ENCODE results near the gene SOSTDC1.
"Not testable (repeated sequence)": the region's sequence is repeated elsewhere in the genome, so short reads cannot be mapped to it uniquely, and the experiment has no call there.

Gene SOSTDC1, protein sequence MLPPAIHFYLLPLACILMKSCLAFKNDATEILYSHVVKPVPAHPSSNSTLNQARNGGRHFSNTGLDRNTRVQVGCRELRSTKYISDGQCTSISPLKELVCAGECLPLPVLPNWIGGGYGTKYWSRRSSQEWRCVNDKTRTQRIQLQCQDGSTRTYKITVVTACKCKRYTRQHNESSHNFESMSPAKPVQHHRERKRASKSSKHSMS

DNA sequence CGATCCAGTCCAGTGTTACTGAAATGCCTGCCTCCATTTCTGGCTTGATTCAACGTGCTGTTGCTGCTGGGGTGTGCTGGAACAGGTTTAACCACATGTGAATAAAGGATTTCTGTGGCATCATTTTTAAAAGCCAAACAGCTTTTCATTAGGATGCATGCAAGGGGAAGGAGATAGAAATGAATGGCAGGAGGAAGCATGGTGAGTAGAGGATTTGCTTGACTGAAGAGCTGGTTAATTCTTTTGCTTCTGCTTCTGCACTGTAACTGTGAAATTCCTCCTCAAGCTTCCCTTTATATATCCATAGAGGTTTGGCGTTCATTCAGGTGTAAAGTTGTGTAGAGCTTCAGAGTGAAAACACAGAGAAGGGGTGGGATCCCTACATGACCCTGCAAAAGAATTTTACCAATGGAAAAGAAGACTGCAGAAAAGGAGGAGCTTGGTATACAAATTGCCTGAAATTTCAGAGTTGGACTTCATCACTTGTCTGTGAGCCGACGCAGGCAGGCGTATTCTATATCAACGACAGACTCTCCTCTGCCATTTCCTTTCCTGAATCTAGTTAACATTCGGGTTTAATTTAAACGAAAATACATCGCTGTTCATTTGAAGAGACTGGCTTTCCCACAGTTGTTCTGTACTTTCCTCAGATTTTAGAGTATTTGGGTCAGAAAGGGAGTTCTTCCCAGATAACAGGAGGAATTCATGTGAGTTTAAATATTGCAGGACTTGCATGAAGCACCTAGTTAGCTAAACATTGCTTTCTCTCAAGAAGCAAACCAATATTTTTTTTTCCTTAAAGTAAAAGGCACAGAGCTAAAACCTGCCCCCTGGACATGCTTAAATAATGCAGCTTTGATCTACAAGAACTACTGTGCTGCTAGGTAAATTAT is at the start of gene SOSTDC1:
TSS of gene SOSTDC1 (minus strand) at position 270 of the 893 bp plus-strand sequence. CDS start at position 200, 70 bp downstream.
- no peak for DNase-seq (ENCODE audit: low spot score)

DNA sequence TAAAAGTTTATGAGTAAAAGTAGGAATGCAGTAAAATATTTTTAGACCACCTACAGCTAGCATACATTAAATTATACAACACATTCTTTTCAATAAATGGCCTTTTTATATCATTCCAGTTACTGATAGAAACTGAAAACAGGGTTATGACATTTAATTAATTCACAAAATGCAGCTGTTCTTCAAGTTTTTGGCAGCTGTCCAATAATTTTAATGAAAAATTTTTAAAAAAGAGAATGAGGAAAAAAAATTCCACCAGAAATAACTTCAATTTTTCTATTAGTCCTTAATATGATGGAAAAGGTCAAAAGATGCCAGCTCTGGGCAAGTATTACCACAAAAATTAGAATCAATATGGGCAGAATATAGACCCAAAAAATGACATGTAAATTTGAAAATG is 49.2 kb upstream of the SOSTDC1 start:
- DNase-seq (ENCODE audit: low spot score): no peak

DNA sequence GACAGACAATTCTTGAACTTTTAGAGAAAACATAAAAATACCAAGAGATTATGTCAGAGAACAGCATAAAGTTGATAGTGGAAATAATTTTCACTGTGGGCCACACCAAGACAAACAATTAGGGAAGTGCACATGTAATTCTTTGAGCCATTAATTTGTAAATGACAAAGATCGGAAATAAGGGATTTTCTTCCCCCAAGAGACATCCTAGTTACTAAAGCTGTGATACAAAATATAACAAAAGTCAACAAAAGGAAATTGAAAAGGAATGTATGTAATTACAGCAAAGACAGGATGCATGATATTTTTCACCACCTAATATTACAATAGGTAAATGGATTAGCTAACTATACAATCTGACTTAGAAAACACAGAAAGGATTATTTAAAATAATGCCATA is 48.7 kb upstream of the SOSTDC1 start:
- no peak for DNase-seq (ENCODE audit: low spot score)

DNA sequence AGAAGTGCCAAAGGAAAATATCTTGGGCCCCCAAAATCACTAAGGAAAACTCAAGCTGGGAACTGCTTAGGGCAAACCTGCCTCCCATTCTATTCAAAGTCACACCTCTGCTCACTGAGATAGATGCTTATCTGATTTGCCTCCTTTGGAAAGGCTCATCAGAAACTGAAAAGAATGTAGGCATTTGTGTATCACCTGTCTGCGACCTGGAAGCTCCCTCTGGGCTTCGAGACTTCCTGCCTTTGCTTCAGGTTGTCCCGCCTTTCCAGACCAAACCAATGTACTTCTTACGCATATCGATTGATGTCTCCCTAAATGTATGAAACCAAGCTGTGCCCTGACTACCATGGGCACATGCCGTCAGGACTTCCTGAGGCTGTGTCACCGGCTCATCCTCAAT is 46.6 kb upstream of the SOSTDC1 start:
- no peak for DNase-seq (ENCODE audit: low spot score)

DNA sequence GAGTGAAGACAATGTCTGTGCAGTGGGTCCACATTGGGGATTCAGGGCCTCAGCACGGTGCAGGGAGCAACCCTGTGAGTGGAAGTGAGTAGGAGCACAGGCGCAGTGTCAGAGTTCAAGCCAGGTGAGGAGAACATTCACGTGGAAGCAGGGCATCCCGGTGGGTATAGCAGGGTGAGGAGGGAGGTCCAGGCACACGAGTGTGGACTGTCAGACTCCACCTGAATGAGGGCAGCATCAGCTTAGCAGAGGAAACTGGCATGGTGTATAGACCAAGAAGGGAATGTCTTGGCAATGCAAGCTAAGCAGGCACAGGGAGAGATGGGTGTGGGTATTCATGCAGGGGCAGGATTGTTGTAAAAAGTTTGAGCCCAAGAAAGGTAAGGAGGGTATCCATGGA is 45.8 kb upstream of the SOSTDC1 start:
- no peak for DNase-seq (ENCODE audit: low spot score)

DNA sequence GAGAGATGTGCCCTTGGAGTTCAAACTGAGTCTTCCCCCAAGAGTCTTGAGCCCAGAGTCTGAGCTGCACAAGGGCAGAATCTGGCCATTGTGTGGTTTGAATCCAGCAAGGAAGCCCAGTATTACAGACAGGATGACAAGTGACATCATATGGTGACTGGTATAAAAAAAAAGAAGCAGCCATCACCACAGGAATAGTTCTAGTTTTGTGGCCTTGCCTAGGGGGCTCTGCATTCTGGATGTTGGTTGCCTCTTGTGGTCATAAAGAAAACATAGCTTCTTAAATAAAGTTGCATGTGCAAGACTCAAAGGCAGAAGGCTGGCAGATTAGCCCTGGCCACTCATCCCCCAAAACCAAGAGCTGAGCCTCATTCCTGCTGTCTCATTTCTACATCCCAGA is 44.3 kb upstream of the SOSTDC1 start:
- DNase-seq (ENCODE audit: low spot score): no peak

DNA sequence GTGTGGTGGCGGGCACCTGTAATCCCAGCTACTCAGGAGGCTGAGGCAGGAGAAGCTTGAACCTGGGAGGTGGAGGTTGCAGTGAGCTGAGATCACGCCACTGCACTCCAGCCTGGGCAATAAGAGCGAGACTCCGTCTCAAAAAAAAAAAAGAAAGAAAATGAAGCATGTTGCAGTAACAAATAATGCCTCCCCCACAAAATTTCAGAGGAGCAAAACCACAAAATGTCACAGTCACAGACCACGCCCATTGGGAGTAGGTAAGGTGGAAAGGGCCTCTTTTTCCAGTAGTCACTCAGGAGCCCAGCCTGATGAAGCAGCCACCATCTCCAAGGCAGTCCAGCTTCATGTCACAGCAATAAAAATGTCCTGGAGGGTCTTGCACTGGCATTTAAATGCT is 40.9 kb upstream of the SOSTDC1 start:
- DNase-seq (ENCODE audit: low spot score): not testable (repeated sequence)

DNA sequence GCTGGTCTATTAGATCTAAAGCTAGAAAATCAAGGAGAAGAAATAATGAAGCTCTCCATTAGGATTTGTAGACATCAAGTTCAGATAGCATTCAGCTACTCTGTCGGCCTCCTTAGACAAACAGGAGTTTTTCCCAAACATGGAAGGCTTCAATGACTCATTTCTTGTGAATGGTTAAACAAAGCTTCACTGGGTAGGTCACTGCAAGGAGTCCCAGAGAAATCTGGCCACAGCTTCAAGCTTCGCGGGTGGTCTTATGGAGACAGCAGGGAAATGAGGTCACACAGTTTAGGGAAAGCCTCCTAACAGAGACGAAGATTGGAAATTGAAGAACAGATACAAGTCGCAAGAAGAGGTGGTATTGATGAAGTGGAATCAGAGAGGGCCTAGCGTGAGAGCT is 38.5 kb upstream of the SOSTDC1 start:
- DNase-seq (ENCODE audit: low spot score): no peak

DNA sequence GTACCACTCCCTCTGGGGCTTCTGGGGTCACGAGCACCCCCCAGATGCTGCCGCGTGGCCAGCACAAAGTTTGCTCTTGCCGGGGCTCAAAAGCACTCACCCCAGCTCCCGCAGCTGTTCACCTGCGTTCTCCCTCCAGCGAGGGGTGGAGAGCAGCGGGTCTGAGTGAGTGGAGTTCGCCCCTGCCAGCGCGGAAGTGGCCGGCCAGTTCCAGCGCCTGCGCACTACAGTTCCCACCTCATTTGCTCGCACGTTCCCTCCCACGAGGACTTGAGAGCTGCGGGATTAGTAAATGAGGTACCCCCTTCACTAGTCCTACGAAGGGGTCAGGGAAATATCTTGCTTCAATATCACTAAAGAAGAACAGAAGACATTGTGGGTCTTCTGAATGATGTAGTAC is 36.8 kb upstream of the SOSTDC1 start:
- DNase-seq (ENCODE audit: low spot score): no peak

DNA sequence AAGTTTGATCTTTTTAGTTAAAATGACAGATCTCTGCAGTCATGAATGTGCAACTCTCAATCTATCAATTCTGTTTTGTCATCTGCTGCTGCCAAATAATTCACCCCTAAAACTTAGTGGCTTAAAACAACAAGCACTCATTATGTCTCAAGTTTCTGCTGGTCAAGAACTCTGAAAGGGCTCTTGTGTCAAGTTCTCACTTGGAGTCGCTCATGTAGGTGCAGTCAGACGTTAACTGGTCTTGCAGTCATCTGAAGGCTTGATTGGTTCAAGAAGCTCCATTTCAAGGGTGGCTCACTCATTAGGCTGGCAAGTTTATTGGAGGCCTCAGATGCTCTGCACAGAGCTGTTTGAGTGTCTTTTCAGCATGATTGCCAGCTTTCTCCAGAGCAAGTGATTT is 32.6 kb upstream of the SOSTDC1 start:
- no peak for DNase-seq (ENCODE audit: low spot score)

DNA sequence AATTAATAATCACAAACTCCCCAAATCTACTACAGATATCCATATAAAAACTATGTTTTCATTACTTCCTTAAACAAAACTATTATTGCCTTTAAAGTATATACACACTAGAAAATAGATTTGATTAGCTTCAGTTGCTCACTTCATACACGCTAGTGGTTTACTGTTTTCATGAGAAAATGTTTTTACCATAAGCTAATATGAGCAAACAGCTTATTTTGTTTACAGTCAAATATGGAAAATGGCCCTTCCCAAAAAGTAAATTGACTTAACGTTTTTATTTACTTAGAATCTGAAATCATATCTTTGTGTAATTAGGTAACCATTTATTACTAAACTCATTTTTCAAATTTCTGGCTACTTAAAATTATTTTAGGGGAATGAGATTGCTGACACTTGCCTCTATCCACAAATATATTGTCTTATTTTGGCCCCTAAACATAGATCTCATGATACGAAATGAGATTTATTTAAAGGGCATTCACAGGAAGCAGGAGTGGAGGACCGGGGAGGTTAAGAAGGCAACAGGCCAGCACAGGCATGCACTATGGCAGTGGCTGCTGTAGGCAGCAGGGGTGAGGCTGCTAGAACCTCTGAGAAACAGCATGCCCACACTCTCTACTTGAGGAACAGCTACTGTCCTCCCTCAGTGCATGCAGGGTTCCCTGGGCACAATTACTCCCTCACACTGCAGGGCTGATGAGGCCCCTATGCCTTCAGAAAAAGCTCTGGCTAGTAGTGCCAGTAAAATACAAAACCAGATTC is 29.6 kb upstream of the SOSTDC1 start:
- no peak for DNase-seq (ENCODE audit: low spot score)

DNA sequence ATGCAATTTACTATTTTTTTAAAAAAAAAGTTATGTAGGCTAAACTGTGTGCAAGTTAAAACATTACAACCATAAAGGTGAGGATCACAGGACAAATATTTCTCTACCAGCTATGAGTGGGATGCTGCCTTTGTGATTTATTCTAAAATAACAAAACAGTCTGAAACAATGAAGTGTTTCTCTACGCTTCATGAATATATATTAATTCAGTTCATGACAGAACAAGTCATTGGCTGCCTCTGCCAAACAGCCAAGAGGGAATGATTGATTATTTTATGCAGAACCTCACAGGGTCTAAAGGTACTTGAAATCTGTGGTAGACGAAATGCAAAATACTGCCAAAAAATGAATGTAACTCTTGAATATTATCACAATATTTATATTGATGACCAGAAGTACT is 29.0 kb upstream of the SOSTDC1 start:
- DNase-seq (ENCODE audit: low spot score): no peak

DNA sequence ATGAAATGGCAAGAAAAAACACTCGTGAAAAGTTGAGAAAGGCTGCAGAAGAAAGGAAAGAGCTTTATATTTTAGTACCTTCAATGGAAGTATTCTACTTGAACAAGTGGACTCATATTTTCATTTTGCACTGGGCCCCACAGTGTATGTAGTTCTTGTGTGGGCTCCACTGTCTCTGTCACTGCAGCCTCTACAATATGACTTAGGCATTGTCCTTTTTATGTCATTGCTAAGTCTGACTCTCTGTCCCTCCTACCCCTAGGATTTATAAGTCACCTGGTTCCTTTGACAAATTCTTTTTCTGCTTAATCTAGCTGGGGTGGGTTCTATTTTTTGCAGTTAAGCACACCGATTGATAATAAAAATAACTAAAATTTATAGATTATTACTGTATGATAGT is 27.7 kb upstream of the SOSTDC1 start:
- no peak for DNase-seq (ENCODE audit: low spot score)

DNA sequence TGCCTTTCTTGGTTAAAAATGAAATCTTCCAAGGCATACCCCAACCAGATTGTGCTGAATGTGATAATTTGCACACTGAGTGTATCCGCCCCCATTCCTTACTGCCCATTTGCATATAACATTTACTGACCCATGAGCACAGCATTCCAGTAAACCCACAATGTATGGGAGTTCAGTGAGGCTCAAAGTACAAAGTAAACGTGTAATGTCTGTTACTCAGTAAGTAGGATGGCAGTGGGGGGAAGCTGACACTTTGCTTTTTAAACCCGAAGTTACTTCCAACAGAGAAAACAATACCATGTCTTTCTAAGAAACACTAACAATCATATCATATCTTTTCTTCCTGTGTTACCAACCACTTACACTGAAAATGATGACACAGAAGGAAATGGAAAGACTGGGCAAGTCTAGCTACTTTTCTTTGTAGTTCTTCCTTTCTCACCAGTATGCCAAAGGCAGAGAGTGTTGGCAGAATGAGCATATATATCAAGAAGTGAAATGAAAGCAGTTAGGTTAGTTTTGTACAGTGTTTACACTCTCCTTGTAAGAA is 27.1 kb upstream of the SOSTDC1 start:
- DNase-seq (ENCODE audit: low spot score): no peak

DNA sequence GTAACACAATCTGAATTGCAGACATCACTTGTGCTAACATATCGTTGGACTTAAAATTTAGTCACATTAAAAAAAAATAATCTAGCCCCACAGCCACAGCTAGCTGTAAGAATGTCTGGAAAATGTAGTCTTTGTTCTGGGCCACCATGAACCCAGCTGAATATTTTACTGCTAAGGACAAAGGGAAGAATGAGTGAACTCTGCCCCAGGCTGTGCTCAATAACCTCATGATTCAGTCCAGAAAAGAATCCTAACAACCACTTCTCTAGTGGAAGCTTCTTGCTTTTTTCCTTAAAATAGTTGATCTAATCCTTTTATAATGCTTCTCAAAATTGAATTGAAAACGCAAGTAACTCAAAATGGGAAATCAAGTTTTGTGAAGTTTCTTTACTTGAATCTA is 25.6 kb upstream of the SOSTDC1 start:
- DNase-seq (ENCODE audit: low spot score): no peak

DNA sequence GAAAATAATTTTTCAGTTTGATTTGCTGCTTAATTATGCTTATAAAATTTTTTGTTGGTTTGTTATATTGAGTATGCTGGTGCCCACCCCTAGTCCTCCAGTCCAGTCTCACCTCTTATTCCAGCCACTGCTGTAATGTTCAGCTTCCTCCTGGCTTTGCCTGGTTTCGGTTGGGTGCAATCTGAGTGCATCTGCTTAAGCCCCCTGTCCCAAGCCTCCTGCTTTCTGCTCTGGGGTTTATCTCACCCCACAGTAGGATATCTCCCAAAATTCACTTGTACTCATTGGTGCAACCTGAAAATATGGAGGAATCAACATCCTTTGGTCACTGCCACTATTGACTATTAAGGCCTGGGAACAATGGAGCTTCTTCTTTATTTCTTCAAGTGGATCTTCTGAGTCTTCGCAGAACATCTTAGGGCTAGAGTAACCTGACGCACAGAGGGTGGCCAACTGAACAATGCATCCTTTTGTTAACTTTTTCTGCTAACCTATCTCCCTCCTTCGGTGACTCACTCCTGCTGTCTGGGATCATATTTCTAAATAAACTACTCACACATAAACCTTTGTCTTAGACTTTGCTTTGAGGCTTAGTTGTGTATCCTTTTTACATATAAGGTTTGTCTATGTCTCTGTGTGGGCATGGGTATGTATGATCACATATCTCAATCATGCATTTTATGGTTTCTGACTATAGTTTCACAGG is 19.1 kb upstream of the SOSTDC1 start:
- no peak for DNase-seq (ENCODE audit: low spot score)

DNA sequence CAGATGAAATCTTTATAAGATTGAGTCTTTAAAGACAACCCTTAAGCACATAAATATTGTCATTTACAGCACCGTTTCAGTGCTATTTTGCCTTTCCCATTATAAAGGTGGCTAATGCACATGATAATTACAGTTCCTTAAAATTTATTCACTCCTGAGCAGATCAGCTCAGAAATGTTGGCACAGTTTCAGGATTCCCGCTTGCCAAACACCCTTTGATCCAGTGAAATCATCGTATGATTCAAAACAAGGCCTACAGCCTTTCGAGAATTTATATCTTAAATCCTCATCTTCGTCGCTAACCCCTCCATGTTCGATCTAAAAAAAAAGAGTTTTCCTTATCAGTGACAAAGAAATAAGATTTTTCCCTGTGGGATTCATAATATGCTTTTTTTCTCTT is 14.1 kb upstream of the SOSTDC1 start:
- no peak for DNase-seq (ENCODE audit: low spot score)

DNA sequence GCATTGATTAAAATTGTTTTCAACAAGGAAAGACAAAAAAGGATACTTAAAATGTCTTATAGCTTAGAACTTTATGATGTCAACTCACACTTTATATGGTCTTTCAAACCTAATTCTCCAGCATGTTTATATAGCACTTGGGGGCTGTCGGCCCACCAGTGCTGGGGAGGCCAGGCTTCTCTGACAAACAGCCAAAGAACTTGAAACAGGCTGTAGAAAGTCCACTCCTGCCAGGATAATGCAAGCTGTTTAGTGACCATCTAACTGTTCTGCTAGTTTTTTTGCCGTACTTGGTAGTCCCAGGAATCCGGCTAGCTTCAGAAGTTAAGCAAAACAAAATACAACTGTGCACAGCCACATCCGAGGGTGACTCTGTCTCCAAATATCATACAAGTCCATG is 13.6 kb upstream of the SOSTDC1 start:
- no peak for DNase-seq (ENCODE audit: low spot score)

DNA sequence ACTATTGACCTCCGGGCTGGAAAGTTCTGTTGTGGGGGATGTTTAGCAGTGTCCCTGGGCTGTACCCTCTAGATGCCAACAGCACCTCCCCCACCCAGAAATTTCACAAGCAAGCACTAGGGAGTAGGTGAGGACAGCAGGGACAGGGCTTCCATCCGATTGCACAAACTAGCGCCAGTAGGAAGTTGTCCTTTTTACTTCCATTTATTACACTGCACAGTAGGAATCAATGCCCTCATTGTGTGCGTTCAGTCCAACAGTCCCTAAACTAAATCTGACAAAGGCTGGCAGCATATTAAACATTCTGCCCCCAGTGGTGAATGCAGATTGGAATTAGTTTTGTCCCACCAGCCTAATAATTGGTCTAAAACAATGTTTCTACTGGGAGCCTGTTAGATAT is 6.4 kb upstream of the SOSTDC1 start:
- DNase-seq (ENCODE audit: low spot score): no peak

DNA sequence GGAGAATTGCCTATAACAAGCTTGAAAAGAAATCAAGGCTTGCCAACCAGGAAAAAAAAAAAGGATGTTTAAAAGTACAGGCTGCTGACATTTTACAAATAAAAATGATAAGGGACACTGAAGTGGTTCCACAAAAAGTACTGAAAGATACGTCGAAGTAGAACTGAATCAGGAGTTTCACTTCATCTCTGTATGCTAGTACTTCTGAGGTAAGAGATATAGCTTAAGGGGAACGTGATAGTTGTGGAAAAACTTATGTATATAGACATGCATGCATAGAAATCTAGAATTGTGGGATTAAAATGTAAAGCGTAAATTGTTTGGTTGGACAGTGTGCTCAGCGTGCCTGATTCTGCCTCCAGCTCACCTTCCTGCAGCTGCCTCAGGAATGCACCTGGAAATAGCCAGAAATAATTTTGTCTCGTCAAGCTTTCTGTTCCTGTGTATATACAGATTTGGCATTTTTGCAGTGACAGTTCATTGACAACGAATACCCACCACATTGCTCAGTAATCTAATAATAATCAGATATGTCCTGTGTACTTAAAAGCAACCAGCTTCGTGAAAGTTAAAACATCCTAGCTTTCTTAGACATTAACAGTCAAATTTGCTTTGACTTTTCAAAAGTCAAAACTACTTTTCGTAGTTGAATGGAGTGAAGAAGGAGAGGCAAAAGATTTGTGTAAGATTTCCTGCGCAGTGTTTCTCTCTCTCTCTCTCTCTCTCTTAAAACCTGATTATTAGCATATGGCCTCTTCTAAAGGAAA is 1.4 kb downstream of the SOSTDC1 start:
- DNase-seq (ENCODE audit: low spot score): no peak

DNA sequence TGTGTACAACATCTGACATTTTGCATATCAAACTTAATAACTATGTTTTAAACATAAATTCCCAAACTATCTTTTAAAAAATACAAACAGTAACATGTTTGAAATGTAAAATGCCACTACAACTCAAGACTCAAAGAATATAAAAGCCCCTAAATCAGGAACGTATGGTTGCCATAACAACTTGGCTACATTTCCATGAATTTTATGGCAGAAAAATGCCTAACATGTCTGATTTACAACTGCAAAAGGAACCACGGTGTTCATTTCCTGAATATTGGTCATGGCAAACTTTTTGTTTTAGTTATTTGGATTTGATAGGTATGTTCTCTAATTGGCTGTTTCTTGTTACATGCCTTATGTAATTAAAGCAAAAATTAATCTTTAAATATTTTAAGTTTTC is 2.0 kb downstream of the SOSTDC1 start:
- no peak for DNase-seq (ENCODE audit: low spot score)

Data from ecto neural progenitor cell (in vitro differentiated cells).